IMR-90 (cell line): ENCODE measurements around the gene KCNJ16. TPM values are rescaled to one million over a fixed set of nuclear protein-coding genes. Genes with fewer than 3 reads are reported as not detected.

Source experiments
- ATAC-seq: fragments of 200-7000 bp; cut with Tn5 transposase; 2 replicates; pipeline ENCODE4 v1.9.1; 2020; ENCODE audit warnings: low read depth, mild to moderate bottlenecking, moderate library complexity
- BruUV-seq: library from RNA; stranded (reverse); fragments of 400-500 nt; replicated peaks from 2 replicates; lab custom pipeline; 2021; lab: Mats Ljungman, UMichigan
- CTCF ChIA-PET: fragments of 300-600 bp; formaldehyde crosslinking; extraction: SDS; loops from one replicate; lab custom pipeline; 2021; ENCODE audit warnings: antibody characterized with exemption; lab: Yijun Ruan, JAX
- POLR2A ChIA-PET: fragments of 300-600 bp; sonication (Branson Sonifier 250); formaldehyde crosslinking; loops from one replicate; lab custom pipeline; 2022; ENCODE audit warnings: antibody characterized with exemption; ENCODE audit not compliant: unreplicated experiment; lab: Charles Lee
- DNase-seq: peaks from one replicate; pipeline ENCODE4 v3.0.0; 2013
- H2AFZ ChIP-seq: replicated peaks from 2 replicates; pipeline ENCODE3; 2013; ENCODE audit warnings: low read length, mild to moderate bottlenecking; ENCODE audit not compliant: poor library complexity
- H2AK5ac ChIP-seq: 2 replicates; pipeline ENCODE4 v1.6.1; 2013; ENCODE audit warnings: low read depth, low read length, inconsistent platforms
- H2AK9ac ChIP-seq: replicated peaks from 2 replicates; pipeline ENCODE3; 2013; ENCODE audit warnings: mild to moderate bottlenecking, low read depth, low read length, moderate library complexity; ENCODE audit not compliant: poor library complexity
- H2BK120ac ChIP-seq: 2 replicates; pipeline ENCODE4 v1.6.1; 2013; ENCODE audit warnings: low read depth, low read length, inconsistent platforms
- H2BK15ac ChIP-seq: 3 replicates; pipeline ENCODE4 v1.6.1; 2013; ENCODE audit warnings: low read depth, low read length, inconsistent platforms
- H2BK20ac ChIP-seq: 2 replicates; pipeline ENCODE4 v1.6.1; 2013; ENCODE audit warnings: low read depth, mild to moderate bottlenecking, inconsistent platforms, low read length, moderate library complexity
- H2BK5ac ChIP-seq: 2 replicates; pipeline ENCODE4 v1.6.1; 2013; ENCODE audit warnings: mild to moderate bottlenecking, low read depth, low read length, inconsistent platforms; ENCODE audit not compliant: poor library complexity, severe bottlenecking
- H3K14ac ChIP-seq: replicated peaks from 2 replicates; pipeline ENCODE4 v1.6.1; 2013; ENCODE audit warnings: low read depth, low read length, inconsistent platforms
- H3K18ac ChIP-seq: 2 replicates; pipeline ENCODE4 v1.6.1; 2013; ENCODE audit warnings: low read depth, low read length, control low read depth
- H3K23ac ChIP-seq: 2 replicates; pipeline ENCODE4 v1.6.1; 2013; ENCODE audit warnings: low read depth, low read length, inconsistent platforms
- H3K27ac ChIP-seq: 2 replicates; pipeline ENCODE4 v1.5.1; 2013; ENCODE audit warnings: mild to moderate bottlenecking, control low read depth, low read length; ENCODE audit not compliant: insufficient read depth
- H3K27me3 ChIP-seq: 2 replicates; pipeline ENCODE4 v1.6.1; 2013; ENCODE audit warnings: low read length; ENCODE audit not compliant: control insufficient read depth, insufficient read depth
- H3K36me3 ChIP-seq: 2 replicates; pipeline ENCODE4 v1.6.1; 2013; ENCODE audit warnings: low read length, mixed read lengths; ENCODE audit not compliant: control insufficient read depth, insufficient read depth
- H3K4ac ChIP-seq: 2 replicates; pipeline ENCODE4 v1.6.1; 2013; ENCODE audit warnings: low read depth, low read length, inconsistent platforms
- H3K4me1 ChIP-seq: 2 replicates; pipeline ENCODE4 v1.6.1; 2013; ENCODE audit warnings: low read length, mixed read lengths; ENCODE audit not compliant: control insufficient read depth, insufficient read depth
- H3K4me2 ChIP-seq: 2 replicates; pipeline ENCODE4 v1.6.1; 2013; ENCODE audit warnings: low read depth, mild to moderate bottlenecking, control low read depth, low read length, moderate library complexity
- H3K4me3 ChIP-seq: 2 replicates; pipeline ENCODE4 v1.5.1; 2013; ENCODE audit warnings: low read depth, mild to moderate bottlenecking, control low read depth, low read length, moderate library complexity; ENCODE audit not compliant: insufficient read depth
- H3K56ac ChIP-seq: 2 replicates; pipeline ENCODE4 v1.6.1; 2013; ENCODE audit warnings: low read length, inconsistent platforms; ENCODE audit not compliant: insufficient read depth; ENCODE audit errors: extremely low read depth
- H3K79me1 ChIP-seq, 2 experiments: 2 replicates each; pipeline ENCODE4 v1.6.1; 2013; ENCODE audit warnings: low read length in 2 of 2, inconsistent platforms in 1 of 2, low read depth in 1 of 2
- H3K9ac ChIP-seq: 2 replicates; pipeline ENCODE4 v1.6.1; 2013; ENCODE audit warnings: low read depth, low read length, control low read depth
- H3K9me1 ChIP-seq: 2 replicates; pipeline ENCODE4 v1.6.1; 2013; ENCODE audit warnings: low read length, inconsistent platforms; ENCODE audit not compliant: insufficient read depth
- H3K9me3 ChIP-seq: 2 replicates; pipeline ENCODE4 v1.6.1; 2013; ENCODE audit warnings: low read length; ENCODE audit not compliant: control insufficient read depth, insufficient read depth
- H4K20me1 ChIP-seq: 2 replicates; pipeline ENCODE4 v1.6.1; 2013; ENCODE audit warnings: low read length, inconsistent platforms; ENCODE audit not compliant: insufficient read depth
- H4K5ac ChIP-seq: 2 replicates; pipeline ENCODE4 v1.6.1; 2013; ENCODE audit warnings: mild to moderate bottlenecking, low read depth, low read length, control low read depth
- H4K8ac ChIP-seq, 2 experiments: 2 replicates each; pipeline ENCODE4 v1.6.1; 2013; ENCODE audit warnings: low read depth in 2 of 2, low read length in 2 of 2, control low read depth in 1 of 2, inconsistent platforms in 1 of 2
- H4K91ac ChIP-seq: 2 replicates; pipeline ENCODE4 v1.6.1; 2013; ENCODE audit warnings: low read depth, low read length, inconsistent platforms; ENCODE audit not compliant: insufficient read depth
- CEBPB ChIP-seq: IDR thresholded peaks from 2 replicates; pipeline ENCODE4 v1.6.1; 2012; ENCODE audit warnings: low read depth, low read length, improper control_type of control experiment
- POLR2A ChIP-seq: IDR thresholded peaks from 2 replicates; pipeline ENCODE4 v1.6.1; 2012; ENCODE audit warnings: mild to moderate bottlenecking, low read depth, low read length
- WGBS, 2 experiments: methylation state at CpG; one replicate each; pipeline versions ENCODE4 v1.1.5 to v1.1.7; 2013; ENCODE audit warnings: missing lambda C conversion rate in 2 of 2; ENCODE audit not compliant: insufficient read length in 1 of 2; ENCODE audit errors: extremely low coverage in 2 of 2; 5-methylcytosine and 5-hydroxymethylcytosine counted together
- dilution Hi-C: fragments of 300-500 bp; cut with HindIII; formaldehyde crosslinking; loops from one replicate; pipeline ENCODE4 v1.14.3; 2018; ENCODE audit warnings: low sequenced_read_pairs; ENCODE audit not compliant: unreplicated experiment
- in situ Hi-C: fragments of 300-500 bp; cut with MboI; formaldehyde crosslinking; loops from 3 replicates; pipeline ENCODE4 v1.14.3; 2019; ENCODE audit warnings: low sequenced_read_pairs, inconsistent platforms, mixed read lengths
- intact Hi-C: fragments of 100-400 bp; cut with micrococcal nuclease; formaldehyde crosslinking; loops from 2 replicates; pipeline ENCODE4 v1.10.0; 2022
- polyA plus RNA-seq, 3 experiments: library from polyadenylated mRNA; depleted of rRNA; stranded (reverse); fragments of >200 nt; gene quantifications; 2 replicates each; pipeline ENCODE4 v1.2.3, GENCODE V29; 2012; ENCODE audit warnings: low replicate concordance in 1 of 3
- total RNA-seq: library from RNA; depleted of rRNA; stranded (reverse); fragments of >200 nt; gene quantifications from 2 replicates; pipeline ENCODE4 v1.2.3, GENCODE V29; 2012

The KCNJ16 gene
- total and polyA plus RNA-seq, 2 of the 4 experiments (the other 2 are of a cell fraction) = not detected

DNA sequence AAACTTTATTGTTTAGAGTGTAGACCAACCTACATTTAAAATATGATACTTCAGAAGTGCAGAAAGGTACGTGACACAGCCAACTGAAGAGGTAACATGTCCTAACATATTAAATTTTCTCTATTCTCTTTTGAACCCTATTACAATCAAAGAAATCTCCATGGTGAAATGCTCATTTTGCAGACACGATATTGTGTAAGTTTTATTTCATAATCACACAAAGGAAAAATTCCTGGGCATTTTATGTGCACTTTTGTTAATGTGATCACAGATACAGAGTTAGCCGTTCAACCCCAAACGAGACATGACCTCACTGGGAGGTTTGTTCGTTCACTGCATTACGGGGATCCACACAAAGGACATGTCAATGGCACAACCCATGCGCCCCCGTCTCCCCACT lies 21.8 kb downstream of the KCNJ16 start:
- no peaks in the 10 kb centered on the region for H3K79me1 ChIP-seq
- H3K9me1 ChIP-seq = no peaks in the 10 kb centered on the region
- no peaks in the 10 kb centered on the region for H3K9me3 ChIP-seq
- no peaks in the 10 kb centered on the region for H3K36me3 ChIP-seq
- 0 out of 2 replicates have a peak, but pooled peaks have one; percentile 10 for TF ChIP-seq CEBPB
- no peak for TF ChIP-seq POLR2A
- no peak overlapping the region for H3K23ac ChIP-seq
- no peak overlapping the region for H3K56ac ChIP-seq
- no peak overlapping the region for H3K4ac ChIP-seq
- DNase-seq (no peak), ATAC-seq (no peak)
- no CpG with 5 or more reads among the region's 8 CpGs for WGBS, 2 experiments
- no peak overlapping the region for H4K8ac ChIP-seq
- dilution Hi-C loops = no loop called here
- no peak overlapping the region for H2AK5ac ChIP-seq
- intact Hi-C loops = no loop called here
- in situ Hi-C loops = no loop called here
- H3K4me3 ChIP-seq = no peak overlapping the region
- H3K14ac ChIP-seq = no peak overlapping the region
- H3K27ac ChIP-seq = peak overlapping the region; percentile 44; the same call in 1 of the 2 replicates
- no peak overlapping the region for H4K91ac ChIP-seq
- no peak overlapping the region for H2AFZ ChIP-seq
- no peak overlapping the region for H2BK120ac ChIP-seq
- no peak overlapping the region for H3K4me2 ChIP-seq
- H3K27me3 ChIP-seq = no peaks in the 10 kb centered on the region
- ChIA-PET POLR2A (no interaction called here), CTCF (interaction anchor here (1.0 kb wide), 1 partner anchor 12 kb away, joined by 3 read pairs; no protein-coding TSS in a partner anchor)
- no peak overlapping the region for H2BK15ac ChIP-seq
- no peak overlapping the region for H2BK20ac ChIP-seq
- H4K5ac ChIP-seq = no peak overlapping the region
- no peak overlapping the region for H2BK5ac ChIP-seq
- no TSS peak for BruUV-seq
- H3K18ac ChIP-seq = no peak overlapping the region
- no peaks in the 10 kb centered on the region; the same call in 1 of the 2 replicates for H3K4me1 ChIP-seq
- H3K9ac ChIP-seq = no peak overlapping the region
- H2AK9ac ChIP-seq = no peak overlapping the region
- no peaks in the 10 kb centered on the region for H4K20me1 ChIP-seq
